Measurements from ENCODE around the gene PAXX.

GRCh38 chr9:136990242-136990911, 1.8 kb upstream of the PAXX start:
- no peak for TF ChIP-seq CTCF (IDR thresholded peaks at IDR 0.05; ENCODE audit: low read length)
- TF ChIP-seq EZH2 (IDR thresholded peaks at IDR 0.05; ENCODE audit: borderline replicate concordance, low read length): no peak

All from OCI-LY1 (cell line).